Stimulated activated CD4-positive, alpha-beta T cell treated with anti-CD3 and anti-CD28 coated beads, TNF-alpha, amount 100 ng/mL, for 24 hours (primary cell): ENCODE measurements around the gene ELL2.
A peak's percentile ranks its signal among the peaks of the same experiment; 100 is the strongest.
"Not testable (repeated sequence)": the region's sequence is repeated elsewhere in the genome, so short reads cannot be mapped to it uniquely, and the experiment has no call there.

Experiments
- DNase-seq, 3 experiments: peaks; one replicate each; pipeline ENCODE4 v3.0.0-alpha.2; 2020; ENCODE audit warnings: low read depth in 3 of 3

ELL2 gene

GRCh38 chr5:95859661-95860060, 102.0 kb downstream of the ELL2 start:
- DNase-seq, result no peak

- peak; percentile 87 to 93 (median 87) for DNase-seq
Observed at GRCh38 chr5:95858661-95859595, 102.7 kb downstream of the ELL2 start.

GRCh38 chr5:95858023-95858461, 103.6 kb downstream of the ELL2 start:
- no peak for DNase-seq

GRCh38 chr5:95857185-95857945, 104.3 kb downstream of the ELL2 start:
- DNase-seq, result no peak

- DNase-seq, result no peak
Observed at GRCh38 chr5:95856501-95856981, 105.1 kb downstream of the ELL2 start.

- DNase-seq, result no peak
Observed at GRCh38 chr5:95853490-95853889, 108.2 kb downstream of the ELL2 start.

GRCh38 chr5:95852567-95852966, 109.1 kb downstream of the ELL2 start:
- DNase-seq, result no peak

- DNase-seq, result not testable (repeated sequence)
Observed at GRCh38 chr5:95851141-95851540, 110.5 kb downstream of the ELL2 start.

GRCh38 chr5:95850391-95850894, 111.2 kb downstream of the ELL2 start:
- DNase-seq, result no peak

- DNase-seq, result no peak
Observed at GRCh38 chr5:95848701-95849100, 113.0 kb downstream of the ELL2 start.

- DNase-seq, result no peak
Observed at GRCh38 chr5:95847261-95847592, 114.4 kb downstream of the ELL2 start.

GRCh38 chr5:95846554-95847260, 114.9 kb downstream of the ELL2 start:
- peak in 2 of 3 experiments; percentile 47 to 52 for DNase-seq

GRCh38 chr5:95845391-95845790, 116.3 kb downstream of the ELL2 start:
- no peak for DNase-seq

- no peak for DNase-seq
Observed at GRCh38 chr5:95843733-95844223, 117.9 kb downstream of the ELL2 start.

- DNase-seq, result peak in 2 of 3 experiments; percentile 43 to 65
Observed at GRCh38 chr5:95842854-95843544, 118.7 kb downstream of the ELL2 start.

- DNase-seq, result no peak
Observed at GRCh38 chr5:95841914-95842812, 119.5 kb downstream of the ELL2 start.

- no peak for DNase-seq
Observed at GRCh38 chr5:95840956-95841705, 120.5 kb downstream of the ELL2 start.

GRCh38 chr5:95839658-95840057, 122.0 kb downstream of the ELL2 start:
- DNase-seq, result no peak

GRCh38 chr5:95838556-95838955, 123.1 kb downstream of the ELL2 start:
- DNase-seq, result no peak
